HUES48 (cell line): ENCODE measurements around the gene FBXO21.
A peak's percentile ranks its signal among the peaks of the same experiment; 100 is the strongest.

Source experiments
- H3K27ac ChIP-seq: one replicate; pipeline ENCODE4 v1.7.0; 2013; ENCODE audit warnings: low read depth, low read length, inconsistent platforms
- H3K27me3 ChIP-seq: 2 replicates; pipeline ENCODE4 v1.6.1; 2013; ENCODE audit warnings: mild to moderate bottlenecking, low read length; ENCODE audit not compliant: control insufficient read depth, insufficient read depth
- H3K36me3 ChIP-seq: 2 replicates; pipeline ENCODE4 v1.6.1; 2013; ENCODE audit warnings: low read length; ENCODE audit not compliant: control insufficient read depth, insufficient read depth
- H3K4me1 ChIP-seq: 2 replicates; pipeline ENCODE4 v1.6.1; 2013; ENCODE audit warnings: mild to moderate bottlenecking, low read length; ENCODE audit not compliant: control insufficient read depth, insufficient read depth
- H3K4me3 ChIP-seq: 2 replicates; pipeline ENCODE4 v1.5.1; 2013; ENCODE audit warnings: mild to moderate bottlenecking, low read depth, low read length
- H3K9ac ChIP-seq: 2 replicates; pipeline ENCODE4 v1.6.1; 2013; ENCODE audit warnings: mild to moderate bottlenecking, low read depth, low read length, moderate library complexity
- H3K9me3 ChIP-seq: 2 replicates; pipeline ENCODE4 v1.6.1; 2013; ENCODE audit warnings: low read length; ENCODE audit not compliant: control insufficient read depth, insufficient read depth

FBXO21 gene

GRCh38 chr12:117121441-117121840 lies 68.8 kb downstream of the FBXO21 start:
- H3K36me3 ChIP-seq = no peaks in the 10 kb centered on the region
- peaks cover 6% of the 10 kb centered on the region; the same call in 1 of the 2 replicates for H3K4me1 ChIP-seq
- no peak overlapping the region for H3K27ac ChIP-seq
- H3K4me3 ChIP-seq = no peak overlapping the region
- H3K27me3 ChIP-seq = no peaks in the 10 kb centered on the region
- H3K9me3 ChIP-seq = no peaks in the 10 kb centered on the region
- no peak overlapping the region for H3K9ac ChIP-seq

GRCh38 chr12:117120787-117121186 lies 69.5 kb downstream of the FBXO21 start:
- Histone ChIP-seq H3K27ac (no peak overlapping the region), H3K36me3 (no peaks in the 10 kb centered on the region), H3K9me3 (no peaks in the 10 kb centered on the region), H3K27me3 (no peaks in the 10 kb centered on the region), H3K9ac (no peak overlapping the region), H3K4me1 (peaks cover 6% of the 10 kb centered on the region; the same call in 1 of the 2 replicates), H3K4me3 (no peak overlapping the region)

GRCh38 chr12:117119592-117120198 lies 70.6 kb downstream of the FBXO21 start:
- no peaks in the 10 kb centered on the region for H3K27me3 ChIP-seq
- H3K4me3 ChIP-seq = no peak overlapping the region
- peak overlapping the region; percentile 30 for H3K27ac ChIP-seq
- no peaks in the 10 kb centered on the region for H3K36me3 ChIP-seq
- H3K9me3 ChIP-seq = no peaks in the 10 kb centered on the region
- H3K4me1 ChIP-seq = peaks cover 6% of the 10 kb centered on the region; the same call in 1 of the 2 replicates
- H3K9ac ChIP-seq = no peak overlapping the region

- Histone ChIP-seq H3K27me3 (no peaks in the 10 kb centered on the region), H3K36me3 (no peaks in the 10 kb centered on the region), H3K4me1 (peaks cover 6% of the 10 kb centered on the region; the same call in 1 of the 2 replicates), H3K4me3 (no peak overlapping the region), H3K9ac (no peak overlapping the region), H3K27ac (peak overlapping the region; percentile 30), H3K9me3 (no peaks in the 10 kb centered on the region)
These were observed 71.3 kb downstream of the FBXO21 start for GRCh38 chr12:117118838-117119591.

GRCh38 chr12:117114784-117115183 lies 75.5 kb downstream of the FBXO21 start:
- no peak overlapping the region for H3K27ac ChIP-seq
- H3K4me1 ChIP-seq = peaks cover 14% of the 10 kb centered on the region; the same call in 1 of the 2 replicates
- no peaks in the 10 kb centered on the region for H3K36me3 ChIP-seq
- H3K4me3 ChIP-seq = no peak overlapping the region
- H3K27me3 ChIP-seq = no peaks in the 10 kb centered on the region
- no peak overlapping the region for H3K9ac ChIP-seq
- no peaks in the 10 kb centered on the region for H3K9me3 ChIP-seq

- H3K36me3 ChIP-seq = no peaks in the 10 kb centered on the region
- peaks cover 7% of the 10 kb centered on the region; the same call in 1 of the 2 replicates for H3K4me1 ChIP-seq
- H3K27me3 ChIP-seq = no peaks in the 10 kb centered on the region
- no peak overlapping the region for H3K27ac ChIP-seq
- H3K4me3 ChIP-seq = no peak overlapping the region
- H3K9ac ChIP-seq = no peak overlapping the region
- H3K9me3 ChIP-seq = no peaks in the 10 kb centered on the region
These were observed 77.0 kb downstream of the FBXO21 start for GRCh38 chr12:117113231-117113630.

GRCh38 chr12:117111821-117112595 lies 78.3 kb downstream of the FBXO21 start:
- H3K27me3 ChIP-seq = no peaks in the 10 kb centered on the region
- peak overlapping the region; percentile 11 for H3K27ac ChIP-seq
- H3K36me3 ChIP-seq = no peaks in the 10 kb centered on the region
- peaks cover 7% of the 10 kb centered on the region; the same call in 1 of the 2 replicates for H3K4me1 ChIP-seq
- no peak overlapping the region for H3K4me3 ChIP-seq
- H3K9ac ChIP-seq = no peak overlapping the region
- no peaks in the 10 kb centered on the region for H3K9me3 ChIP-seq

GRCh38 chr12:117111386-117111785 lies 78.9 kb downstream of the FBXO21 start:
- Histone ChIP-seq H3K9ac (no peak overlapping the region), H3K27me3 (no peaks in the 10 kb centered on the region), H3K27ac (no peak overlapping the region), H3K4me1 (peaks cover 7% of the 10 kb centered on the region; the same call in 1 of the 2 replicates), H3K36me3 (no peaks in the 10 kb centered on the region), H3K9me3 (no peaks in the 10 kb centered on the region), H3K4me3 (no peak overlapping the region)

- Histone ChIP-seq H3K4me1 (peaks cover 7% of the 10 kb centered on the region; the same call in 1 of the 2 replicates), H3K27me3 (no peaks in the 10 kb centered on the region), H3K36me3 (no peaks in the 10 kb centered on the region), H3K4me3 (no peak overlapping the region), H3K27ac (no peak overlapping the region), H3K9me3 (no peaks in the 10 kb centered on the region), H3K9ac (no peak overlapping the region)
These were observed 80.2 kb downstream of the FBXO21 start for GRCh38 chr12:117109943-117110635.

GRCh38 chr12:117105902-117106301 lies 84.4 kb downstream of the FBXO21 start:
- Histone ChIP-seq H3K4me1 (peaks cover 7% of the 10 kb centered on the region; the same call in 1 of the 2 replicates), H3K9ac (no peak overlapping the region), H3K36me3 (no peaks in the 10 kb centered on the region), H3K9me3 (no peaks in the 10 kb centered on the region), H3K27ac (no peak overlapping the region), H3K4me3 (no peak overlapping the region), H3K27me3 (no peaks in the 10 kb centered on the region; the same call in 1 of the 2 replicates)
